GM23338 (cell line): ENCODE results near the gene VMAC. TPM values are rescaled to one million over a fixed set of nuclear protein-coding genes. Genes with fewer than 3 reads are reported as not detected.

ENCODE experiments used
- ATAC-seq: fragments of 200-7000 bp; cut with Tn5 transposase; 3 replicates; pipeline ENCODE4 v1.9.1; 2020
- DNase-seq: peaks from one replicate; pipeline ENCODE4 v3.0.0-alpha.2; 2015; ENCODE audit warnings: low spot score
- H2AFZ ChIP-seq: fragments of 200-600 bp; sonication (generic); 2 replicates; pipeline ENCODE4 v1.8.0; 2016; ENCODE audit warnings: antibody characterized with exemption, mild to moderate bottlenecking, moderate library complexity
- H3F3A ChIP-seq: fragments of 200-600 bp; sonication (generic); replicated peaks from 2 replicates; pipeline ENCODE4 v1.8.0; 2017; ENCODE audit warnings: antibody characterized with exemption, mixed run types, low read depth
- H3K27ac ChIP-seq: fragments of 200-600 bp; sonication (generic); 2 replicates; pipeline ENCODE4 v1.6.1; 2016; ENCODE audit warnings: low read depth
- H3K27me3 ChIP-seq: fragments of 200-600 bp; sonication (generic); 2 replicates; pipeline ENCODE4 v1.8.0; 2016; ENCODE audit warnings: mild to moderate bottlenecking, mixed run types, moderate library complexity; ENCODE audit not compliant: insufficient read depth
- H3K36me3 ChIP-seq: fragments of 200-600 bp; sonication (generic); 2 replicates; pipeline ENCODE4 v1.8.0; 2016; ENCODE audit warnings: mild to moderate bottlenecking; ENCODE audit not compliant: insufficient read depth
- H3K4me1 ChIP-seq: fragments of 200-600 bp; sonication (generic); 2 replicates; pipeline ENCODE4 v1.8.0; 2016; ENCODE audit warnings: mild to moderate bottlenecking, moderate library complexity; ENCODE audit not compliant: insufficient read depth
- H3K4me2 ChIP-seq: fragments of 200-600 bp; sonication (generic); 2 replicates; pipeline ENCODE4 v1.7.1; 2017; ENCODE audit warnings: mixed run types
- H3K4me3 ChIP-seq: fragments of 200-600 bp; sonication (generic); 2 replicates; pipeline ENCODE4 v1.6.1; 2016; ENCODE audit warnings: mixed run types
- H3K79me2 ChIP-seq: fragments of 200-600 bp; sonication (generic); replicated peaks from 2 replicates; pipeline ENCODE4 v1.8.0; 2017; ENCODE audit warnings: mild to moderate bottlenecking; ENCODE audit not compliant: insufficient read depth
- H3K9me2 ChIP-seq: fragments of 200-600 bp; sonication (generic); 2 replicates; pipeline ENCODE4 v1.8.0; 2017; ENCODE audit not compliant: insufficient read depth
- H4K20me1 ChIP-seq: fragments of 200-600 bp; sonication (generic); replicated peaks from 2 replicates; pipeline ENCODE4 v1.8.0; 2017; ENCODE audit warnings: mild to moderate bottlenecking; ENCODE audit not compliant: insufficient read depth
- H3K27ac Mint-ChIP-seq: 2 replicates; pipeline ENCODE4 v1.8.0; 2020; ENCODE audit warnings: inconsistent platforms, mild to moderate bottlenecking, moderate library complexity, mixed read lengths
- H3K27me3 Mint-ChIP-seq: 3 replicates; pipeline ENCODE4 v1.8.0; 2022; ENCODE audit warnings: low read depth, mild to moderate bottlenecking, moderate library complexity, mixed read lengths, inconsistent platforms; ENCODE audit not compliant: insufficient read depth, poor library complexity
- H3K36me3 Mint-ChIP-seq: 3 replicates; pipeline ENCODE4 v1.8.0; 2021; ENCODE audit warnings: low read depth, mild to moderate bottlenecking, inconsistent platforms, moderate library complexity, mixed read lengths
- H3K4me1 Mint-ChIP-seq: 3 replicates; pipeline ENCODE4 v1.8.0; 2020; ENCODE audit warnings: mild to moderate bottlenecking, inconsistent platforms, mixed read lengths
- H3K4me3 Mint-ChIP-seq: 3 replicates; pipeline ENCODE4 v1.8.0; 2021; ENCODE audit warnings: moderate library complexity, mild to moderate bottlenecking, inconsistent platforms, mixed read lengths
- H3K9me3 Mint-ChIP-seq: 3 replicates; pipeline ENCODE4 v1.8.0; 2020; ENCODE audit warnings: moderate library complexity, mild to moderate bottlenecking, inconsistent platforms, mixed read lengths
- CTCF ChIP-seq, 2 experiments: fragments of 200-600 bp in 1 of 2; sonication (generic) in 1 of 2; conservative IDR thresholded peaks; 2 replicates each; pipeline versions ENCODE4 v1.5.1 to v1.6.1; 2016 to 2017; ENCODE audit warnings: antibody characterized with exemption in 2 of 2, low read depth in 2 of 2, mild to moderate bottlenecking in 2 of 2, moderate library complexity in 1 of 2
- EZH2 ChIP-seq: fragments of 200-600 bp; sonication (generic); IDR thresholded peaks from one replicate; pipeline ENCODE4 v1.8.0; 2017; ENCODE audit warnings: antibody characterized with exemption, mild to moderate bottlenecking, low read depth; ENCODE audit not compliant: unreplicated experiment
- JUNB ChIP-seq: IDR thresholded peaks from one replicate; pipeline ENCODE4 v1.6.1; 2016; ENCODE audit warnings: antibody characterized with exemption; ENCODE audit not compliant: unreplicated experiment
- POLR2AphosphoS5 ChIP-seq: IDR thresholded peaks from 2 replicates; pipeline ENCODE4 v1.6.1; 2016; ENCODE audit warnings: antibody characterized with exemption, low read depth
- REST ChIP-seq: IDR thresholded peaks from one replicate; pipeline ENCODE4 v1.6.1; 2018; ENCODE audit warnings: antibody characterized with exemption; ENCODE audit not compliant: unreplicated experiment
- ZNF331 ChIP-seq: fragments of 250-450 bp; sonication (Bioruptor Pico); IDR thresholded peaks from 2 replicates; pipeline ENCODE4 v1.5.0; 2020; ENCODE audit warnings: low read depth, mild to moderate bottlenecking, moderate library complexity
- ZNF462 ChIP-seq: fragments of 250-450 bp; sonication (Bioruptor Pico); IDR thresholded peaks from 2 replicates; pipeline ENCODE4 v1.5.0; 2020; ENCODE audit warnings: mild to moderate bottlenecking, moderate library complexity
- polyA plus RNA-seq: library from polyadenylated mRNA; unstranded; fragments of >200 nt; fragmentation: Nextera tagmentation; extraction: Ambion mirVana; gene quantifications from 2 replicates; pipeline ENCODE4 v1.2.1, GENCODE V29; 2016
- total RNA-seq: library from RNA; depleted of rRNA; stranded (reverse); fragments of >200 nt; shearing (Covaris generic); gene quantifications from 2 replicates; pipeline ENCODE4 v1.2.3, GENCODE V29; 2014

VMAC gene
- total and polyA plus RNA-seq, 2 experiments from 2014 or later, result 0.79 to 3.7 TPM

GRCh38 chr19:5881543-5882299 is 23.0 kb upstream of the VMAC start:
- Histone ChIP-seq H3K27me3 (no peaks in the 10 kb centered on the region), H3K27ac (no peak overlapping the region), H3K4me3 (no peak overlapping the region), H3K79me2 (no peaks in the 10 kb centered on the region), H3F3A (no peaks in the 10 kb centered on the region), H2AFZ (no peak overlapping the region), H3K4me2 (no peak overlapping the region), H3K4me1 (peaks cover 14% of the 10 kb centered on the region; the same call in 1 of the 2 replicates), H3K36me3 (no peaks in the 10 kb centered on the region), H4K20me1 (no peaks in the 10 kb centered on the region), H3K9me2 (no peaks in the 10 kb centered on the region)
- Mint-ChIP-seq H3K9me3 (no peaks in the 10 kb centered on the region), H3K36me3 (no peaks in the 10 kb centered on the region), H3K27me3 (peaks cover 6% of the 10 kb centered on the region), H3K27ac (no peak overlapping the region), H3K4me3 (no peak overlapping the region), H3K4me1 (peaks cover 14% of the 10 kb centered on the region)
- no peak for TF ChIP-seq POLR2AphosphoS5
- TF ChIP-seq JUNB, result no peak
- no peak for TF ChIP-seq ZNF331 (CRISPR knock-in tag)
- no peak for TF ChIP-seq REST
- TF ChIP-seq CTCF (conservative IDR thresholded peaks at IDR 0.05; ENCODE audit: low read depth in 2 of 2), result no peak
- TF ChIP-seq EZH2, result no peak
- TF ChIP-seq ZNF462 (CRISPR knock-in tag), result no peak
- ATAC-seq, result peak; percentile 41
- DNase-seq, result no peak
